B cell (primary cell): ENCODE measurements around the gene PDLIM5.

ENCODE experiments used
- EZH2 ChIP-seq: IDR thresholded peaks from 2 replicates; pipeline ENCODE4 v1.6.1; 2012; ENCODE audit warnings: borderline replicate concordance, low read depth, mild to moderate bottlenecking, moderate library complexity, low read length; ENCODE audit not compliant: insufficient read depth, poor library complexity, severe bottlenecking
- TF ChIP-seq, protein P1 (sequence below): fragments of 200-600 bp; IDR thresholded peaks from one replicate; pipeline ENCODE4 v1.8.0; 2022; ENCODE audit warnings: antibody characterized with exemption, mild to moderate bottlenecking

DNA sequence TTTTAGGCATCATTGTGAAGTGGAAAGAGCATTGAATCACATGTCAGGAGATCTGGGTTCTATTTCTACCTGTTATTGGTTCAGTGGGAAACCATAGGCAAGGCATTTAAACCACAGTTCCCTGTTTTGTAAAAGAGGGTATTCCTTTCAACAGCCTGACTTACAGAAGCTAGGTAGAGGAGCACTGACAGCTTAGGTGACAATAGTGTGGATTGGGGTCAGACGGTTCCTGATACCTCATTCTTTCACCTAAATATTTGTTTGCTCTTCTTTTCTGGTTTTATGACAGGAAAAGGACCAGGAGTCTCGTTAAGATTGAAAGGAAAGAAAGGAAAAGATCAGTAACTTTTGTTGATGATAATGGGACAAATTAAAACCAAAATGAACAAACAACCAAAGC, 15.9 kb upstream of the PDLIM5 start:
- TF ChIP-seq, protein P1, sequence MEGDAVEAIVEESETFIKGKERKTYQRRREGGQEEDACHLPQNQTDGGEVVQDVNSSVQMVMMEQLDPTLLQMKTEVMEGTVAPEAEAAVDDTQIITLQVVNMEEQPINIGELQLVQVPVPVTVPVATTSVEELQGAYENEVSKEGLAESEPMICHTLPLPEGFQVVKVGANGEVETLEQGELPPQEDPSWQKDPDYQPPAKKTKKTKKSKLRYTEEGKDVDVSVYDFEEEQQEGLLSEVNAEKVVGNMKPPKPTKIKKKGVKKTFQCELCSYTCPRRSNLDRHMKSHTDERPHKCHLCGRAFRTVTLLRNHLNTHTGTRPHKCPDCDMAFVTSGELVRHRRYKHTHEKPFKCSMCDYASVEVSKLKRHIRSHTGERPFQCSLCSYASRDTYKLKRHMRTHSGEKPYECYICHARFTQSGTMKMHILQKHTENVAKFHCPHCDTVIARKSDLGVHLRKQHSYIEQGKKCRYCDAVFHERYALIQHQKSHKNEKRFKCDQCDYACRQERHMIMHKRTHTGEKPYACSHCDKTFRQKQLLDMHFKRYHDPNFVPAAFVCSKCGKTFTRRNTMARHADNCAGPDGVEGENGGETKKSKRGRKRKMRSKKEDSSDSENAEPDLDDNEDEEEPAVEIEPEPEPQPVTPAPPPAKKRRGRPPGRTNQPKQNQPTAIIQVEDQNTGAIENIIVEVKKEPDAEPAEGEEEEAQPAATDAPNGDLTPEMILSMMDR = no peak
- TF ChIP-seq EZH2 = no peak
